ENCODE results near the gene PTPRN2.

- TF ChIP-seq POLR2A (IDR thresholded peaks at IDR 0.05; ENCODE audit: low read depth, low read length): no peak
- TF ChIP-seq, protein P1, sequence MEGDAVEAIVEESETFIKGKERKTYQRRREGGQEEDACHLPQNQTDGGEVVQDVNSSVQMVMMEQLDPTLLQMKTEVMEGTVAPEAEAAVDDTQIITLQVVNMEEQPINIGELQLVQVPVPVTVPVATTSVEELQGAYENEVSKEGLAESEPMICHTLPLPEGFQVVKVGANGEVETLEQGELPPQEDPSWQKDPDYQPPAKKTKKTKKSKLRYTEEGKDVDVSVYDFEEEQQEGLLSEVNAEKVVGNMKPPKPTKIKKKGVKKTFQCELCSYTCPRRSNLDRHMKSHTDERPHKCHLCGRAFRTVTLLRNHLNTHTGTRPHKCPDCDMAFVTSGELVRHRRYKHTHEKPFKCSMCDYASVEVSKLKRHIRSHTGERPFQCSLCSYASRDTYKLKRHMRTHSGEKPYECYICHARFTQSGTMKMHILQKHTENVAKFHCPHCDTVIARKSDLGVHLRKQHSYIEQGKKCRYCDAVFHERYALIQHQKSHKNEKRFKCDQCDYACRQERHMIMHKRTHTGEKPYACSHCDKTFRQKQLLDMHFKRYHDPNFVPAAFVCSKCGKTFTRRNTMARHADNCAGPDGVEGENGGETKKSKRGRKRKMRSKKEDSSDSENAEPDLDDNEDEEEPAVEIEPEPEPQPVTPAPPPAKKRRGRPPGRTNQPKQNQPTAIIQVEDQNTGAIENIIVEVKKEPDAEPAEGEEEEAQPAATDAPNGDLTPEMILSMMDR (IDR thresholded peaks at IDR 0.05; ENCODE audit: extremely low read depth in 1 of 2, insufficient read depth in 1 of 2, low read depth in 1 of 2, low read length in 2 of 2): no peak
- no peak for TF ChIP-seq POLR2AphosphoS5 (IDR thresholded peaks at IDR 0.05; ENCODE audit: insufficient read depth, low read depth, low read length)
- TF ChIP-seq GATA2 (IDR thresholded peaks at IDR 0.05; ENCODE audit: insufficient read depth, insufficient read length, low read depth, low read length): no peak
- TF ChIP-seq JUN (IDR thresholded peaks at IDR 0.05; ENCODE audit: borderline replicate concordance, insufficient read depth, insufficient read length, low read depth): no peak
- TF ChIP-seq EZH2 (IDR thresholded peaks at IDR 0.05; ENCODE audit: borderline replicate concordance, low read depth, low read length, severe bottlenecking): no peak
- TF ChIP-seq MYC (IDR thresholded peaks at IDR 0.05; ENCODE audit: low read depth, low read length): no peak
- TF ChIP-seq MAX (IDR thresholded peaks at IDR 0.05; ENCODE audit: insufficient read depth, insufficient read length): no peak
These were observed 990.1 kb downstream of the PTPRN2 start for GRCh38 chr7:157597562-157597961.

Measured in endothelial cell of umbilical vein (primary cell).